NT2/D1 (cell line): Measurements from ENCODE around the gene SMIM28.

Experiments
- SUZ12 ChIP-seq: IDR thresholded peaks from 2 replicates; pipeline ENCODE4 v1.6.1; 2011; ENCODE audit not compliant: insufficient read length, insufficient read depth; ENCODE audit errors: extremely low read depth
- YY1 ChIP-seq: IDR thresholded peaks from 2 replicates; pipeline ENCODE4 v1.6.1; 2011; ENCODE audit not compliant: insufficient read length, insufficient read depth
- ZNF274 ChIP-seq: IDR thresholded peaks from 2 replicates; pipeline ENCODE4 v1.6.1; 2011; ENCODE audit warnings: mild to moderate bottlenecking, low read depth, low read length

- TF ChIP-seq YY1, result no peak
- TF ChIP-seq SUZ12, result no peak
- no peak for TF ChIP-seq ZNF274
These were observed 6.0 kb upstream of the SMIM28 start for GRCh38 chr6:138371720-138372119.
